HG03469 (cell line): ENCODE results near the gene MUS81.
"Not testable (repeated sequence)": the region's sequence is repeated elsewhere in the genome, so short reads cannot be mapped to it uniquely, and the experiment has no call there.

Source experiments
- ATAC-seq: cut with Tn5 transposase; IDR thresholded peaks from one replicate; pipeline ENCODE4 v1.9.1; 2021; ENCODE audit warnings: mild to moderate bottlenecking, moderate library complexity, moderate number of reproducible peaks; ENCODE audit not compliant: unreplicated experiment

The MUS81 gene

DNA sequence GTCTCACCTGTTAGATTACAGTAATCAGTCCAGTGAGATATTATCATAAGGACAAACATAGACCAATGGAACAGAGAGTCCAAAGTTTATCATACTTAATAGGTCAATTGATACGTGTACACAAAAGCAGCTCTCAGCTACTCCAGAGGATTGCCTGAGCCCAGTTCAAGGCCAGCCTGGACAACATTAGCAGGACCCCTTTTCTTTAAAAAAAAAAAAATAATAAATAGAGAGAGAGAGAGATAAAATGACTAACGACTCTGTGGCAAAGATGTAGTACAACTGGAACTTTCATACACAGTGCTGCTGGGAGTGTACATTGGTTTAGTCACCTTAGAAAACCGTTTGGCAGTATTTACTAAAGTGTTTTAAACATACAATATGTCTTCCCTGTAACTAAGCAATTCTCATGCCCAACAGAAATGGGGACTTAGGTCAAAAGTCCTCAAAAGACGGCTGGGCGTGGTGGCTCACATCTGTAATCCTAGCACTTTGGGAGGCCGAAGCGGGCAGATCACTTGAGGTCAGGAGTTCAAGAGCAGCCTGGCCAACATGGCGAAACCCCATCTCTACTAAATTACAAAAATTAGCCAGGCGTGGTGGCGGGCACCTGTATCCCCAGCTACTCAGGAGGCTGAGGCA is 15.9 kb upstream of the MUS81 start:
- ATAC-seq: no peak

DNA sequence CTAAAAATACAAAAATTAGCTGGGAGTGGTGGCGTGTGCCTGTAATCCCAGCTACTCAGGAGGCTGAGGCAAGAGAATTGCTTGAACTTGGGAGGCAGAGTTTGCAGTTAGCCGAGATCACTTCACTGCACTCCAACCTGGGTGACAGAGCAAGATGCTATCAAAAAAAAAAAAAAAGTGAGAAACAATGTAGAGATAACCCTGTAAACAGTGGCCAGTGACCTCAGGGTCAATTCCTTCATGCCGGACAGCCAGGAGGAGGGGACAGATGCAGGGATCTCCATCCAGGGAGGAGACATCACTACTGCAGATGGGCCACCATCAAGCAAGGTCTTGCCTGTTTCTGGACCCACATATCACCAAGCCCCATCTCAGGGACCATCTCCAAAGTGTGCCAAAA is 12.5 kb upstream of the MUS81 start:
- ATAC-seq: no peak

DNA sequence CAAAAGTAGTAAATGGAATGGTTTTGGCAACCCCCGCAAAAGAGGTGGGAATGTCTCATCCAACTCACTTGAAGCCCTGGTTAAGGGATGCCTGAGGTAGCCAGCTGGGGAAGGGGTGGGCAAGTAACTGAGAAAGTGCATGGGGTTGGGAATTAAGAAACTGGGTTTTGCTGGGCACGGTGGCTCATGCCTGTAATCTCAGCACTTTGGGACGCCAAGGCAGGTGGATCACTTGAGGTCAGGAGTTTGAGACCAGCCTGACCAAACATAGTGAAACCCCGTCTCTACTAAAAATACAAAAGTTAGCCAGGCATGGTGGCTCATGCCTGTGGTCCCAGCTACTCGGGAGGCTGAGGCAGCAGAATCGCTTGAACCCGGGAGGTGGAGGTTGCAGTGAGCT is 11.5 kb upstream of the MUS81 start:
- not testable (repeated sequence) for ATAC-seq

DNA sequence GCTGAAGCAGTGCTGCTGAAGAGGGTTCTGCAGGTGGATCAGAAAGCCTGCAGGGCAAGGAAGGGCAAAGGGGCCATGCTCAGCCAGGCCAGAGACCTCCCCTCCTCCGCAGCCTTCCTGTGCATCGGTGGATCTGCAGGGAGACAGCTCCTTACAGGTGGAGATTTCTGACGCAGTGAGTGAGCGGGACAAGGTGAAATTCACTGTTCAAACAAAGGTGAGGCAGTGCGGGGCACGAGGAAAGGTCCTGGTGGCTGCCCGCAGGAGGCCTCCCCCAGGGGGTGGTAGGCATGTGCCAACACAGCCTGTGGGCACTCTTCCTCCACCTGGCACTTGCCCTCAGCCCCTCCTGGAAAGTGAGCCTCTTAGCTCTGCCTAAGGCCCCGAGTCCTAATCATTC is 10.9 kb upstream of the MUS81 start:
- ATAC-seq: no peak

DNA sequence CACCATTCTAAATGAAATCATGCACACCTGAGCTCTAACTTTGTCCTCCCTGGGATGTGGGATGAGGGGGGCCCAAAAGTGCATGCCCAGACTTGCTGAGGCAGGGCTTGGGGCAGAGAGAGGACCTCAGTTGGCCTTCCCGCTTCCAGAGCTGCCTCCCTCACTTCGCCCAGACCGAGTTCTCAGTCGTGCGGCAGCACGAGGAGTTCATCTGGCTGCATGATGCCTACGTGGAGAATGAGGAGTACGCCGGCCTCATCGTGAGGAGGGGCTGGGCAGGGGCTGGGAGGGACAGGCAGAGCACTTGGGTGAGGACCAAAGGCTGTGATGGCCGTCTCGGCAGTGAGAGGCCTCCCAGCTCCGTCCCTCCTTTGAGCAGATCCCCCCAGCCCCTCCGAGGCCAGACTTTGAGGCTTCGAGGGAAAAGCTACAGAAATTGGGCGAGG is 10.4 kb upstream of the MUS81 start:
- ATAC-seq: no peak

DNA sequence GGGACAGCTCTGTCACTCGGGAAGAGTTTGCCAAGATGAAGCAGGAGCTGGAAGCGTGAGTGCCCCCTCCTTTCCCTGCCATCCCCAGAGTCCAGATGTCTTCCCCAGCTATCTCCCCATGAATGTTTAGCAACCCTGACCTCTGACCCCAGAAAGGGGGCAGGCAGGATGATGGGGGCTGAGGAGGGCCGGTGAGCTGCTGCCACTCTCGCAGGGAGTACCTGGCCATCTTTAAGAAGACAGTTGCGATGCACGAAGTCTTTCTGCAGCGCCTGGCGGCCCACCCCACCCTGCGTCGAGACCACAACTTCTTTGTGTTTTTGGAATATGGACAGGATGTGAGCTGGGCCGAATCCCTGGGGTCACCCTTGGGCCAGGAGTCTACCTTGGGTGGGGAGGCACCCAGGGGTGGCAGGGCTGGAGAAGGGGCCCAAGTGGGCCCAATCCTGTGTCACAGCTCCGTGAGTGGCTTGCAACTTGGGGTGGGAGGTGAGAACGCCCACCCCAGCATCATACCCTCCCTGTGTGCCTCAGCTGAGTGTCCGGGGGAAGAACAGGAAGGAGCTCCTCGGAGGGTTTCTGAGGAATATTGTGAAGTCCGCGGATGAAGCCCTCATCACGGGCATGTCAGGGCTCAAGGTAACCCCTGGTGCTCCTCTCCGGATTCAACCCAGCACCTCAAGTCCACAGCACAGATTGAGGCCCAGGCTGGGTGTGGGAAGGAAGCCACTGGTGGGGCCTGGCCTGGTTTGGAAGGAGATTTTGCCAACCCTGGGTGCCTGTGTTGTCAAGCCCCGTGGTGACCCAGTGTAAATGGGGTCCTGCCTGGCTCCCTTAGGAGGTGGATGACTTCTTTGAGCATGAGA is 9.8 kb upstream of the MUS81 start:
- no peak for ATAC-seq

DNA sequence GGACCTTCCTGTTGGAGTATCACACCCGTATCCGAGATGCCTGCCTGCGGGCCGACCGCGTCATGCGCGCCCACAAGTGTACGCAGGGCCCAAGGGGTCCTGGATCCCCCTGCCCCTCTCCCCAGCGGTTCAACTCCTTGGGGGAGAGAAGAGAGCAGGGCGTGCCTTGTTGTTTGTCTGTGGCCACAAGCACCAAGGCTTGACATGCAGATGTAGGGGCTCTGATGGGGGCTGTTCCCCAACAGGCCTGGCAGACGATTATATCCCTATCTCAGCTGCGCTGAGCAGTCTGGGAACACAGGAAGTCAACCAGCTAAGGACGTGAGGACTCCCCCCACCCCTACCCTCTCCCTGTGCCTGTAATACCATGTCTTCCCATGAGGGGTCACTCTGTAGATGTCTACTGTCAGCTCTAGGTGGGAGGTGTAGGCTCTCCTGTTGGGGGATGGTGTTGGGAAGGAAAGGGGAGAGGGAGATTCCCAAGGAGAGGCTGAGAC is 9.1 kb upstream of the MUS81 start:
- ATAC-seq: no peak

DNA sequence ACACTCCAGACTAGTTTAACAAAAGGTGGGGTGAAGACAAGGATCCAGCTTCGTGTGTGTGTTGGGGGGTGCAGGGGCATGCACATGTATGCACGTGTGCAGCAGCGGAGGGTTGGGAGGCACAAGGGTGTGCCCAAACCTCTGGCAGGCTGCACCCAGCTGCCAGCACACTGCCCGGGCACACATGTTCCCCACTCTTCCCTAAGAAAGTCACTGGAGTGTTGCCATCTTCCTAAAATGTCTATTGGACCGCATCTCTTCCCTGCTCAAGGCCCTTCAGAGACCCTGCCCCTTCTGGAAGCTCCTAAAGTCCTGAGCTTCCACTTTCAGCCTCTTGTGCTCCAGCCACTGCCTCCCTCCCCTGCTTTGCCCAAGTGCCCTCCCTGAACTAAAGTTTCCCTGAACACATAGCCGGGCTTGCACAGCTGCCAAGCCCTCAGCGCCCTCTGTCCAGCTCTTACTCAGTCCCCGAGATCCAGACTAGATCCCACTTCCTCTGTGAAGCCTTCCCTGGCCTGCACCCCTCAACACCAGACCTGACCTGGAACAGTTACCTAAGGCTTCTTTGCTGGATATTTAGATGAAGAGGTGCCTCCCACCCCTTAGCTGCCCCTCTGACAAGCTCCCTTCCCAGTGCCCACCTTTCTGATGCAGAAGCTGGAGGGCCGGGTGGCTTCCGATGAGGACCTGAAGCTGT is 8.3 kb upstream of the MUS81 start:
- ATAC-seq: no peak

DNA sequence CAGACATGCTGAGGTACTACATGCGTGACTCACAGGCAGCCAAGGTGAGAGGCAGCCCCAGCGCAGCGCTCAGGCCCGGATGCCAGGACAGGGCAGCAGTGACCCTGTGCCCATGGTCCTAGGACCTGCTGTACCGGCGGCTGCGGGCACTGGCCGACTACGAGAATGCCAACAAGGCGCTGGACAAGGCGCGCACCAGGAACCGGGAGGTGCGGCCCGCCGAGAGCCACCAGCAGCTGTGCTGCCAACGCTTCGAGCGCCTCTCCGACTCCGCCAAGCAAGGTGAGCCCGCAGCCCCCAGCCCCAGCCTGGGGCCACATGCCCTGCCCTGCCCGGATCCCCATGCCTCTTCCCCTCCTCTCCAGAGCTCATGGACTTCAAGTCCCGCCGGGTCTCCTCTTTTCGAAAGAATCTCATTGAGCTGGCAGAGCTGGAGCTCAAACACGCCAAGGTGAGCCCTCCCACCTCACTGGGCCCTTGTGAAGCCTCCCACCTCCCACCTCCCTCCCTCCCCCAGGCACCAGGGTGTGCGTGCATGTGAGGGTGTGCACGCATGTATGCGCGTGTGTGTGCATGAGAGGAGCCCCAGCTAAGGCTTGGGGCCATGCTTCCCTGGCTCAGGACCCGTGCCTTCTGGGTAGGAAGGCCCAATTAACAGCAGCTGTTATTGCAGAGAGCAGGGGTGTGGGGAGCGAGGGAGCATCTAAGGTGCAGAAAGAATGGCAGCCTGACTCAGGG is 7.6 kb upstream of the MUS81 start:
- ATAC-seq: no peak

DNA sequence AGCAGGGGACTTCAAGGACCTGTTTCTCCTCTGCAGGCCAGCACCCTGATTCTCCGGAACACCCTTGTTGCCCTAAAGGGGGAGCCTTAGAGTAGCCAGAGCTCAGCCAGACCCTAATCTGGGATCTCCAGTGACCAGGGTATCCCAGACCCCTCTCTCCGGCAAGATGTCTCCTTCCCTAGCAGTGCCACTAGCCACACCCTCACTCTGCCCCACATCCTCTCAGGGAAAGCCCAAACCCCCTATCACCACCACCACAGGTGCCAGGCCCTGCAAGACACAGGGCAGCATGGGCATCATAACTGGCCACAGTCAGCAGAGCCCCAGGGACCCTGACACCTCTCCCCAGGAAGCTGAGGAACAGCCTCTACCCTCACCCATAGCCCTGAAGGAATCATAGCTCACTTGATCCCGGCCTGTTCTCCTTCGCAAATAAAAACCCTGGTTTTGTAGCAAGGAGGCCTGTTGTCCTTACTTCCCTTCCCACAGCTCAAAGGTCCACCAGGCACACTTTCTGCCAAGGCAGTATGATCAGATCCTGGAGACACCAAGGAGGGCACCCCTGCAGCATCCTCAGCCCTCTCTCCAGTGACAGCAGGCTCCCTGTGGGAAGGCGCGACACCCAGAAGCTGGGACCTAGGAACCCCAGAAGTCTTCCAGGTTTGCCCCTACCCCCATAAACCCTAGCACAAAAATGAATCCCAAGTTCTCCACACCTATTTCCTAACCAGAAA is 6.8 kb upstream of the MUS81 start:
- ATAC-seq: no peak

DNA sequence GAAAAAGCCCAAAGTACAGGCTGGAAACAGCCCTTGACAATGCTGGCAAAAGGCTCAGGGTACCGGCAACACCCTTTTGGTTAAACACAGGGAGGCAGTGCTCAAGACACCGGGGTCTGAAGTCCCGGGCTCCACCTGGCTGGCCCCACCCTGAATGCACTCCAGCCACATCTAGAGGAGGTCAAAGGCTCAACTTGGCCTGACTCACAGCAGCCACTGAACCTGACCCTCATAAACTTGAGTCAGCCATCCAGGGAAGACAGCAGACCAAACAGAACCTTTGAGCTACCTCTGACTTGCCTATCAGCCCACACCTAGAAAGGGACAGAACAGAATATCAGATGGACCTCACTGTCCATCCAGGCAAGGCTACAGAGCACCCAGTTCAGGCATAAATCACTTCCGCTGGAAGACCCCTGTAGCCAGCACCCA is 6.1 kb upstream of the MUS81 start:
- ATAC-seq: no peak

DNA sequence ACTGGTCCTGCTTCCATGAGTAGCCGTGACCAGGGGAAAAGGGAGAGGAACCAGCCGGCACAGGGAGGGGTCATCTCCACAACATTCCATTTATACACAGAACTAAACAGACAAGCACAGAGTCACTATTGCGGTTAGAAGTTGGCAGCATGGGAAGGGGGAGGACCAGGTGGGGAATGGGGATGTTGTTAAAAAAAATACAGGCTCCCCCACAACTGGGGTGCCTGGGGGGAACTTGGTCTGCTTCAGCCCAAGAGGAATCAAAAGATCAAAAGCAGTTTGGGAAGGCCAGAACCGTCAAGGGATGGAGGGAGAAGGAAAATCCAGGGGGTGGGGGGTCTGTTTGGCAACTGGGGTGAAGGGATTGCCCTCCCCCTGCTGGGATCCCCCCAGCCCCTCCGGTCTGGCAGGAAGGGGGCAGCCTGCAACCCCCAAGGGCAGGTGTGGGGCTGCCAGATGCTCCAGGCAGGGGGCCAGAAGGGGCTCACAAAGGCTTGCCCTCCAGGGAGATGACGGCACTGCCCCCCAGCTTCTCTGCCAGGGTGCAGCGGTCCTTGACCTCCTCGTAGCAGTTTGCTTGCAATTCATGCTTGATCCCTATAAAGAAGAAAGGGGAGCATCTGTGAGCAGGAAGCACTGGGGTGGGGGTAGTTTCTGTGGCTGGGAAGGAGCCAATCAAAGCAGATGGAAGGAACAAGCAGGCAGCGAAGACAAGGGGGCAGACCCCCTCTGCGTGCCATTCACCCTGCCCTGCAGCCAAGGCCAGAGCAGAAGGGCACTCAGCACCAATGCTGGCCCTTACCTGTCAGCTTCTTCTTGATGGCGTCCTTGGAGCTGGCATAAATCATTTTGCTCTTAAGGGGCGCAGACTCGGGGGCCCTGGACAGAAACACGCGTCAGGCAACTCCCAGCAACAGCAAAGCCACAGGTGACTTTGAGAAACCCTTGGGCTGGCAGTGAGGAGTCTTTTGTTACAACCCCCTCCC is 5.1 kb upstream of the MUS81 start:
- ATAC-seq: no peak

DNA sequence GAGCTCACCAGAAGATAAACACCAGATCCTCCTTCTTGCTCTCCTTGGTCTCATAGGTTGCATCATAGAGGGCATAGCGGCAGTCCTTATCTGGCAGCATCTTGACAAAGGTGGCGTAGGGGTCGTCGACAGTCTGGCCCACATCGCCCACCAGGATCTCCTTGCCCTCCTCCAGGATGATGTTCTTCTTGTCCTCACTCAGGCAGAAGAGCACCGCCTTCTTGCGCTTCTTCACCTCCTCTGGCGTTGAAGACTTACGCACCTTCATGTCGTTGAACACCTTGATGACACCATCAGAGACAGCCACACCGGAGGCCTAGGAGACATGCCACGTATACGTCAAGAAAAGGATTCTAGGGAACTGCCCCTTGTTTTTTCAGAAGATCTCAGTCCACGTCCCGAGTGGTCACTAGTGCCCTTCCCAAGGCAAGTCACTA is 4.3 kb upstream of the MUS81 start:
- ATAC-seq: no peak

DNA sequence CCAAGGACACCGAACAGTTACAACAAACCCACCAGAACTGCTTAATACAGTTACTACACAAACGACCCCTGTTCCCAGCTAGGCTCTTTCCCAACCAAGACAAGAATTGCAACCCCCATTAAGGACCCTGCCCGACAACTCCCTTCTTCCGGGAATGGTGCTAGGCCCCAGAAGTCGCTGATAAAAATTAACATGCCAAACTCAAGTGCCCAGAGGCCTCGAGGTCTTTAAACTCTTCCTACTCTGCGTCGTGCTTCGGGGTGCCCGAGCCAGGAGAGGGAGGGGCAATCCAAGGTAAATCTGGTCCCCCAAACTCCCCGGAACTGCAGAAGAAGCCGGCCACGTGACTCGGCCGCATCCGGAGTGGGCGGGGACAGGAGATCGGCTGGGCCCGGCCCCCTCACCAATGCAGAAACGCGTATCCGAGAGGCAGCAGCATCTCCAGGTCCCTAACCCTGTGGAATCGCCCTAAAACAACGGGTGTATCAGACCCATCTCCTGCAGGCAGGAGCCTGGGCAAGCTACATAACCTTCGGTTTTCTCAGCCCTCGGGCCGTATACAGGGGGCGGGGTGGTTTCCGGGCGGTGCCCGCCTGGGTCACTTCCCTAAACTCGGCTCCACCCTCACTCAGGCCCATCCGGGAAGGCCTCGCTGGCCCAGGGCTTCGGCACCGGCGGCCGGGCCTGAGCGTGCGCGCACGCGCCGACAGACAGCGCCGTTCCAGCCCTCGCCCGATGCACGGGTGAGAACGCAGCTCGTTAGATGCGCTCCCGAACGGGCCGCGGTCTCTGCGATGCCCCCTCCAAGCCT is 3.3 kb upstream of the MUS81 start:
- no peak for ATAC-seq

DNA sequence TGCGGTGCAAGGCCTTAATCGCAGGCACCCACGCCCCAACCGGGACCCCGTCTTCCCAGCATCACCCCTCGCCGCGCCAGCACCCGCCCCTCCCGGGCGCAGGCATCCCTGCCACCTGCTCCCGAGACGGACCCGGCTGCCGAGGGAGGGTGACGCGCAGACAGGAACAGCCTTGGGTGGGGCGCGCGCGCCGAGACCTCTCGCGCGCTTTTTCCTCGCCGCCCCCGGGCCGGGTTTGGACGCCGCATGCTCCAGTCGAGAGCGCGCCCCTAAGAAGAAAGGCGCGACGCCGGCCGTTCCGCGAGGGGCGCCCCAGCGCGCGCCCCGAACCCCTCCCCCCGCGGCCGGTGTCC is 2.8 kb upstream of the MUS81 start:
- no peak for ATAC-seq

DNA sequence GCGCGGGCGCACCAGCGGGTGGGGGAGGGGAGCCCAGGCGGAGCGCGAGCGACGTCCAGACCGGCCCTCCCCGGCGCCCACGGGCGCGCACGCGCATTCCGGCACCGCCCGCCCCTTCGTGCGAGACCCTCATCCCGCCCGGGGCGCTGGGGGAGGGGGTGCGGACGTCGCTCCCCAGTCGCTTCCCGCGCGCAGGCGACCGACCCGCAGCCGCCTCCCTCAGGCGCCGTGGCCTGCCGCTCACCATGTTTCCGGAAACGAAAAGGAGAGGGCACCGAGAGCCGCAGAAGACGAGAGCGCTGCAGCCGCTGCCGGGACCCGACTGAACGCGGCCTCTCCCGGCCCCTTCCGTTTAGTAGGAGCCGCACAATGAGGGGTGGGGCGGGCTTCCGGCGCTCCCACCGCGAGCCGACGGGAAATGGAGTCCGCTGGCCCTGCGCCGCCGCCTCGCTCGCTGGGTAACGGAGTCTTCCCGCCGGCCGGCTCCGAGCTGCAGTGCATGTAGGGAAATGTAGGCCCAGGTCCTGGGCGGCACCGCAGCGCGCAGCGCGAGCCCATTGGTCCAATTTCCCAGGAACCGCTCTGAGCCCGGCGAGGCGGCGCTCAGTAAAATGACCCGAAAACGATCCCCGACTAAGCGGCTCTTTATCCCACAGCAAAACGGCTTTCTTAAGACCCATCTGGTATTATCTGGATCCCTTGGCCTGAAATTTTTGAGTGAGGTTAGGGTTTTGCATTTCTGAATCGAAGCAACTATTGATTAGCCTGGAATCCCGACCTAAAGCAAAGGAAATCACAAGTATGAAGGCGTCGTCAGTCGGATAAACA is 2.2 kb upstream of the MUS81 start, which contains the start of gene CFL1:
TSS of gene CFL1 (minus strand) at position 328 of the 828 bp plus-strand sequence. CDS start at position 247, 81 bp downstream.
- peak; percentile 34 for ATAC-seq

DNA sequence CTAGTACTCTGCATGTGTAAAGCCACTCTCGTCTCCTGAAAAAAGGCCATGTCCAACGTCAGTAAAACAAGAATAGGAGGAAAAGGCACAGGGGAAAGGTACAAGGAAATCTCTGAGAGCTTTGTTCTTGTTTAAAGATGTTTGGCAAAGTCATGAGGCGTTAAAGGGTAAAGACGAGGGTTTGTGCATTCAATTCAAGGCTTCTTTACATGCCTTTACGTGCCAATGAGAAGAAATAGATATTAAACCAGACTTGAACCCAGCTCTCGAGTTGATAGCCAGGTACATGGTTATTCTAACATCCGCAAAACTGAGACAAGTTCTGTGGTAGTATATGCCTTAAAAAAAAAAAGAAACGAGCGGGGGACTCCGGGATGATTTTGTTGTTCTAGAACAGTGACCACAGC is 1.5 kb upstream of the MUS81 start:
- ATAC-seq: no peak
